ENCODE measurements around the gene ARMH4. TPM values are rescaled to one million over a fixed set of nuclear protein-coding genes. Genes with fewer than 3 reads are reported as not detected.

Gene ARMH4
- total and polyA plus RNA-seq, 4 donors: 15.4 to 39.8 (median 26.0) TPM

- no peaks in the 10 kb centered on the region for H3K4me1 ChIP-seq (ENCODE audit: control insufficient read depth, insufficient read depth, low read length)
- no peaks in the 10 kb centered on the region for H3K27me3 ChIP-seq (ENCODE audit: control insufficient read depth, insufficient read depth, low read length)
- peak; percentile 33 to 92 (median 58) for DNase-seq (ENCODE audit: low read depth in 4 of 6, low spot score in 6 of 6)
- no peak overlapping the region for H3K27ac ChIP-seq (ENCODE audit: low read depth, low read length)
- H3K36me3 ChIP-seq (ENCODE audit: control insufficient read depth, insufficient read depth, low read length): no peaks in the 10 kb centered on the region
- 10% methylated on average over 1 of the region's 4 CpGs for WGBS (ENCODE audit: insufficient coverage)
- H3K9me3 ChIP-seq (ENCODE audit: control insufficient read depth, insufficient read depth, low read length): no peaks in the 10 kb centered on the region
- H3K4me3 ChIP-seq (ENCODE audit: low read depth, low read length): no peak overlapping the region
Measured at GRCh38 chr14:58107947-58108552, 44.0 kb downstream of the ARMH4 start.

GRCh38 chr14:58107041-58107440 is 45.0 kb downstream of the ARMH4 start:
- H3K4me3 ChIP-seq (ENCODE audit: low read depth, low read length): no peak overlapping the region
- H3K27ac ChIP-seq (ENCODE audit: low read depth, low read length): no peak overlapping the region
- DNase-seq (ENCODE audit: low read depth in 4 of 6, low spot score in 6 of 6): no peak
- no peaks in the 10 kb centered on the region for H3K36me3 ChIP-seq (ENCODE audit: control insufficient read depth, insufficient read depth, low read length)
- WGBS (ENCODE audit: insufficient coverage): no CpG with 5 or more reads among the region's 1 CpG
- no peaks in the 10 kb centered on the region for H3K4me1 ChIP-seq (ENCODE audit: control insufficient read depth, insufficient read depth, low read length)
- H3K9me3 ChIP-seq (ENCODE audit: control insufficient read depth, insufficient read depth, low read length): no peaks in the 10 kb centered on the region
- no peaks in the 10 kb centered on the region for H3K27me3 ChIP-seq (ENCODE audit: control insufficient read depth, insufficient read depth, low read length)

GRCh38 chr14:58106446-58106845 is 45.6 kb downstream of the ARMH4 start:
- no peaks in the 10 kb centered on the region for H3K4me1 ChIP-seq (ENCODE audit: control insufficient read depth, insufficient read depth, low read length)
- H3K27me3 ChIP-seq (ENCODE audit: control insufficient read depth, insufficient read depth, low read length): no peaks in the 10 kb centered on the region
- no peak overlapping the region for H3K4me3 ChIP-seq (ENCODE audit: low read depth, low read length)
- no peaks in the 10 kb centered on the region for H3K36me3 ChIP-seq (ENCODE audit: control insufficient read depth, insufficient read depth, low read length)
- H3K27ac ChIP-seq (ENCODE audit: low read depth, low read length): no peak overlapping the region
- WGBS (ENCODE audit: insufficient coverage): 80% methylated on average over 1 of the region's 4 CpGs
- no peaks in the 10 kb centered on the region for H3K9me3 ChIP-seq (ENCODE audit: control insufficient read depth, insufficient read depth, low read length)
- no peak for DNase-seq (ENCODE audit: low read depth in 4 of 6, low spot score in 6 of 6)

- DNase-seq (ENCODE audit: low read depth in 4 of 6, low spot score in 6 of 6): no peak
- no CpG with 5 or more reads among the region's 2 CpGs for WGBS (ENCODE audit: insufficient coverage)
Measured at GRCh38 chr14:58104808-58105207, 47.2 kb downstream of the ARMH4 start.

GRCh38 chr14:58100735-58101368 is 51.2 kb downstream of the ARMH4 start:
- DNase-seq (ENCODE audit: low read depth in 4 of 6, low spot score in 6 of 6): no peak
- H3K9me3 ChIP-seq (ENCODE audit: control insufficient read depth, insufficient read depth, low read length): no peaks in the 10 kb centered on the region
- H3K4me1 ChIP-seq (ENCODE audit: control insufficient read depth, insufficient read depth, low read length): no peaks in the 10 kb centered on the region
- H3K4me3 ChIP-seq (ENCODE audit: low read depth, low read length): no peak overlapping the region
- H3K27me3 ChIP-seq (ENCODE audit: control insufficient read depth, insufficient read depth, low read length): no peaks in the 10 kb centered on the region
- peaks cover 2% of the 10 kb centered on the region for H3K36me3 ChIP-seq (ENCODE audit: control insufficient read depth, insufficient read depth, low read length)
- WGBS (ENCODE audit: insufficient coverage): 84% methylated on average over 4 of the region's 4 CpGs
- H3K27ac ChIP-seq (ENCODE audit: low read depth, low read length): no peak overlapping the region

More at GRCh38 chr14:58104808-58105207, 47.2 kb downstream of the ARMH4 start:
- Histone ChIP-seq H3K4me1 (ENCODE audit: control insufficient read depth, insufficient read depth, low read length) (no peaks in the 10 kb centered on the region), H3K4me3 (ENCODE audit: low read depth, low read length) (no peak overlapping the region), H3K27me3 (ENCODE audit: control insufficient read depth, insufficient read depth, low read length) (no peaks in the 10 kb centered on the region), H3K9me3 (ENCODE audit: control insufficient read depth, insufficient read depth, low read length) (no peaks in the 10 kb centered on the region), H3K36me3 (ENCODE audit: control insufficient read depth, insufficient read depth, low read length) (no peaks in the 10 kb centered on the region), H3K27ac (ENCODE audit: low read depth, low read length) (no peak overlapping the region)

GRCh38 chr14:58099682-58100081 is 52.3 kb downstream of the ARMH4 start:
- Histone ChIP-seq H3K27me3 (ENCODE audit: control insufficient read depth, insufficient read depth, low read length) (no peaks in the 10 kb centered on the region), H3K27ac (ENCODE audit: low read depth, low read length) (no peak overlapping the region), H3K9me3 (ENCODE audit: control insufficient read depth, insufficient read depth, low read length) (no peaks in the 10 kb centered on the region), H3K36me3 (ENCODE audit: control insufficient read depth, insufficient read depth, low read length) (peaks cover 3% of the 10 kb centered on the region), H3K4me3 (ENCODE audit: low read depth, low read length) (no peak overlapping the region), H3K4me1 (ENCODE audit: control insufficient read depth, insufficient read depth, low read length) (no peaks in the 10 kb centered on the region)
- WGBS (ENCODE audit: insufficient coverage): 94% methylated on average over 2 of the region's 5 CpGs
- DNase-seq (ENCODE audit: low read depth in 4 of 6, low spot score in 6 of 6): no peak

- H3K27ac ChIP-seq (ENCODE audit: low read depth, low read length): no peak overlapping the region
- DNase-seq (ENCODE audit: low read depth in 4 of 6, low spot score in 6 of 6): no peak
- no peaks in the 10 kb centered on the region for H3K4me1 ChIP-seq (ENCODE audit: control insufficient read depth, insufficient read depth, low read length)
- H3K4me3 ChIP-seq (ENCODE audit: low read depth, low read length): no peak overlapping the region
- 0% methylated on average over 1 of the region's 1 CpG for WGBS (ENCODE audit: insufficient coverage)
- H3K36me3 ChIP-seq (ENCODE audit: control insufficient read depth, insufficient read depth, low read length): peaks cover 3% of the 10 kb centered on the region
- no peaks in the 10 kb centered on the region for H3K27me3 ChIP-seq (ENCODE audit: control insufficient read depth, insufficient read depth, low read length)
- H3K9me3 ChIP-seq (ENCODE audit: control insufficient read depth, insufficient read depth, low read length): no peaks in the 10 kb centered on the region
Measured at GRCh38 chr14:58098507-58098906, 53.5 kb downstream of the ARMH4 start.

GRCh38 chr14:58096731-58097130 is 55.3 kb downstream of the ARMH4 start:
- H3K36me3 ChIP-seq (ENCODE audit: control insufficient read depth, insufficient read depth, low read length): peaks cover 3% of the 10 kb centered on the region
- no peaks in the 10 kb centered on the region for H3K27me3 ChIP-seq (ENCODE audit: control insufficient read depth, insufficient read depth, low read length)
- H3K27ac ChIP-seq (ENCODE audit: low read depth, low read length): no peak overlapping the region
- no peaks in the 10 kb centered on the region for H3K9me3 ChIP-seq (ENCODE audit: control insufficient read depth, insufficient read depth, low read length)
- 100% methylated on average over 1 of the region's 2 CpGs for WGBS (ENCODE audit: insufficient coverage)
- DNase-seq (ENCODE audit: low read depth in 4 of 6, low spot score in 6 of 6): no peak
- no peaks in the 10 kb centered on the region for H3K4me1 ChIP-seq (ENCODE audit: control insufficient read depth, insufficient read depth, low read length)
- H3K4me3 ChIP-seq (ENCODE audit: low read depth, low read length): no peak overlapping the region

GRCh38 chr14:58091883-58092630 is 60.0 kb downstream of the ARMH4 start:
- WGBS (ENCODE audit: insufficient coverage): 89% methylated on average over 2 of the region's 5 CpGs
- DNase-seq (ENCODE audit: low read depth in 4 of 6, low spot score in 6 of 6): peak in 1 of 6 donors; percentile 55
- H3K36me3 ChIP-seq (ENCODE audit: control insufficient read depth, insufficient read depth, low read length): peaks cover 3% of the 10 kb centered on the region
- H3K4me1 ChIP-seq (ENCODE audit: control insufficient read depth, insufficient read depth, low read length): no peaks in the 10 kb centered on the region
- no peaks in the 10 kb centered on the region for H3K9me3 ChIP-seq (ENCODE audit: control insufficient read depth, insufficient read depth, low read length)
- no peaks in the 10 kb centered on the region for H3K27me3 ChIP-seq (ENCODE audit: control insufficient read depth, insufficient read depth, low read length)
- H3K27ac ChIP-seq (ENCODE audit: low read depth, low read length): no peak overlapping the region
- no peak overlapping the region for H3K4me3 ChIP-seq (ENCODE audit: low read depth, low read length)

Data from spinal cord (tissue), 10 donors.